DMS 273 treated with DMSO at 0.1 percent for 48 hours (cell line): Measurements from ENCODE around the gene CANT1.

Experiments used
- DNase-seq: peaks from one replicate; lab custom pipeline; 2025; lab: John Stamatoyannopoulos, UW

CANT1 gene

DNA sequence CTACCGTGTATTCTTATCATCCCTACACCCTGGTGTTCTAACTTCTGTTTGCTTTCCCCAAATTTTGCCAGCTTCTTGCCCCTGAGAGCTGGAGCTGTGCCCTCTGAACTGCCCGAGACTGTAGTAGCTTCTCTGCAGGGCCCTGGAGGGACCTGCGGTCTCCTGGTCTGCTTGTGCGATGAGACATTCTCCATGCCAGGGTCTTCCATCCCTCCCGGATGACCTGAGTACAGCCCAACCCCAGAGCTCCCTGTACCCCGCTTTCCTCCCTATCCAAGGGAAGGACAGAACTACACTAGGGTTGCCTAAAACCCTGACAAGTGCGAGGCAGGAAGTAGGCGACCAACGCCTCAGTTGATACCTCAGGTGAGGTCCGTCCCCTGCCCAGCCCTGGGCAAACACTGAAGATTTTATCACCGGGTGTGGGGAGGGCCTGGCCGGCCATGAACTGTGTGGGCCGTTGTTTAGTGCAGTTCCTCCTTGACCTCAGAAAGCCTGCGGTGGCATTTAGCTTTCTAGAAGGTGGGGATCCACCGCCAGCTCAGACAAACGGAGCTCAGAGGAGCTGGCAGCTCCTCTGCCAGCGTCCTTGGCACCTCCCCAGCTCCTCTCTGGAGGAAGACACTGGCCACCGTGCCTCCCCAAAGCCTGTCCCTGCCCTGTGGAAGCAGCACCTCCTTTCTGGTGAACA, 13.7 kb downstream of the CANT1 start:
- DNase-seq: no peak

- DNase-seq: no peak
These were observed 14.4 kb downstream of the CANT1 start for GRCh38 chr17:78995022-78995760.

DNA sequence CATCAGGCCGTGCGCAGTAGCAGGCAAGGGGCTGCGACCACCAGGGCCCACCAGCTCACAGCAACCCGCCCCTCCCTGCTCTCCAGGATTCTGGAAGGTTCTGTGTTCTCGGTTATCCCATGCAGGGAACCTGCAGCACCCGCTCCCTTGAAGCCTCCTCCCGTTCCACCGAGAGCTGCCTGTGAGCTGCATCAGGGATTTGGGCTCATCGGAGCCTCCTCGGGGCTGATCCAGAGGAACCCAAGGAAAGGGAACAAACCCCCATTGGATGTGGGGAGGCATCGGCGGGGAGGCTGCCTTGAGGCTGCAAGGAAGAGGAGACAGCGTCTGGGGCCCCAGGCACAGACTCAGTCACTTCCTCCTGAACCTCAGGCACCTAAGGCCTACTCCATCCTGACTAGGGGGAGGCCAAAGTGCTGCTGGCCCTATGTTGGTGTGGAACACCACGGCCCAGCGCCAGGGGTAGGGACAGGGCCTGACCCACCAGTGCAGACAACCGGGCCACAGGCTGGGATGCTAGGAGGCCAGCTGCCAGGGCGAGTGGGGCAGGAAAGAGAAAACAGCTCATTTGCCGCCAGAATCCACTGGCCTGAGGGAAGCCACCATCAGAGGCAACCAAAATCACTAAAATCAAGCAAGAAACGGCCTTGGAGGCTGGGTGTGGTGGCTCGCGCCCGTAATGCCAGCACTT, 15.4 kb downstream of the CANT1 start:
- no peak for DNase-seq

DNA sequence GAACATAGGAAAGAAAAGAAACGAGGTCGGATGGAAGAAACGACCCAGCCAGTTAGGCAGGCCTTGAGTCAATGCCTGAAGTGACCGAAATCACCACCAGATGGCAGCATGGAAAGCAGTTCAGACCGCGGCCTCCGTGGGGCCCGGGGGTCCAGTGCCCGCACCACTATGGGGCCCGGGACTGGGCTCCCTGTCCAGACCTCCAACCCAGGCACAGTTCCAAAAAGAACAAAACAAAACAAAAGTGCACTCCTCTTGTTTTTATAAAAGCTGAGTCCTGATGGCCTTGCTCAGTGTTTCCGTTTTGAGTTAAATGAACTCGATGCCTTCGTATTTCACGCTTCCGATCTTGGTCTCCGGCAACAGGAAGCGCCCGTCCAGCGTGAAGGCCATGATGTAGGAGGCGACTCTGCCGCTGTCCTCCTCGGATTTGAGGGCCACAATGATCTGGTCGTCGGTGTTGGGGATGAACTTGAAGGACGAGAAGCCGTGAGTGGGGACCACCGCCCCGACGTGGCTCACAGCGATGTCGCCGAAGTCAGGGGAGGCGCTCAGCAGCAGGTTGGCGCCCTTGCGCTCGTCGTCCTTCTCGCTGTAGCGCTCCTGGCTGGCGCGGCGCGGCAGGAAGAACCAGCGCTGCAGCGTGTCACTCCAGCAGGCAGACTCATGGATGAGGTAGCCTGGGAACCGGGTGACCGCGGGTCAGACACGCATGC, 16.2 kb downstream of the CANT1 start:
- DNase-seq: no peak

- DNase-seq: no peak
These were observed 16.9 kb downstream of the CANT1 start for GRCh38 chr17:78992542-78993212.

DNA sequence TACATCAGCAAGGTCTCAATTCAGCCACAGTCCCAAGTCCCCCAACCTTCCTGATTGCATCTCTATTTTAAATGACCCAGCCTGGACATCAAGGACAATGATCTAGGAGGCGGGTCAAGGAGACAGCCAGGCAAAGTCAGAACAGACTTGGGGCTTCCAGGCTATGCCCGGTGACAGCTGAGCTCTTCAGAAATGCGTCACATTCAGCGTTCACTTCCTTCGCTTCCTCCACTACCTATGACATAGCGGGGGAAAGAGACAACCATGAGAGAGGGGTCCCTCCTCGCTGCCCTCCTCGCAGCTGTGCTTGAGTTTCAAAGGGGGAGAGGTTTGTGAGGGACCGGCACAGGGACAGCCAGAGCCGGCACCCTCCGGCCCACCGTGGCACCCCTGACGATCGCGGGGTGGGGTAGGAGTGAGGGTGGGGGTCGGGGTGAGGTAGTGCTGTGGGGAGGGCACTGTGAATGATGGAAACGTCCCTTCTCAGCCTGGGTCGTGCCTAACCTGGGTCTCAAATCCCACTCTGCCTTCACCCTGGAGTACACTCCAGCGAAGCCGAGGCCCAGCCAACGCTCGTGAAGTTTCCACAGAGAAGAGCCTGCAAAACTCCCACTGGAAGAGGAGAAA, 17.5 kb downstream of the CANT1 start:
- no peak for DNase-seq

GRCh38 chr17:78991017-78991738, 18.4 kb downstream of the CANT1 start:
- DNase-seq: no peak

- DNase-seq: no peak
These were observed 19.1 kb downstream of the CANT1 start for GRCh38 chr17:78990349-78991016.

GRCh38 chr17:78988152-78988551, 21.4 kb downstream of the CANT1 start:
- no peak for DNase-seq

GRCh38 chr17:78986649-78987328, 22.8 kb downstream of the CANT1 start:
- no peak for DNase-seq

DNA sequence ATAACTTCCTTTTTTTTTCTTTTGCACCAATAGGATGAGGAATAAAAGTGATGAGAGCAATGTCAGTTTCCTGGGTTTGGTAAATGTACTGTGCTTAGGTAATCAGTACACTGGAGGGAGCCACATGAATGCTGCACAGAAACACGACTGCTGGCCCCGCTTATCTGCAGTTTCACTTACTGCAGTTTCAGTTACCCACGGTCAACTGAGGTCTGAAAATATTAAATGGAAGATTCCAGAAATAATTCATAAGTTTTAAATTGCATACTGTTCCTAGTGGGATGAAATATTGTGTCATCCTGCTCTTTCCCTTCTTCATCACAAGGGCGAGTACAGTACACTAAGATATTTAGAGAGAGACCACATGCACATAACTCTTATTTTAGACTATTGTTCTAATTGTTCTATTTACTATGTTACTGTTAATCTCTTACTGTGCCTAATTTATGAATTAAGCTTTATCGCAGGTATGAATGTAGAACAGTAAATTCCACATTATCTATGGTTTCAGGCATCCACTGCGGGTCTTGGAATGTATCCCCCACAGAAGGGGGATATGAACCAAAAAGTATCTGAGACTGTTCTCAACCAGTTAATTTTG, 23.4 kb downstream of the CANT1 start:
- no peak for DNase-seq

DNA sequence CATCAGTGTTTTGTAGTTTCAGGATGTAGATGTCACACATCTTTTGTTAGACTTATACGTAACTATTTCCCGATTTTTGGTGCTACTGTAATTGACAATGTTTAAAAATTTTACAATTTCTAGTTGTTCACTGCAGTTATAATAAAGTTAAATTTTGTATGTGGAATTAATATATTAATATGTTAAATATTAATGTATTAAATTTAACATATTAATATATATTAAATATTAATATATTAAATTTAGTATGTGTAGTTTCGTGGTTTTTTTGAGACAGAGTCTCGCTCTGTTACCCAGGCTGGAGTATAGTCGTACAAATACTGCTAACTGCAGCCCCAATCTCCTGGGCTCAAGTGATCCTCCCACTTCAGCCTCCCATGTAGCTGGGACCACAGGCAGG, 24.2 kb downstream of the CANT1 start:
- DNase-seq: no peak

GRCh38 chr17:78981010-78981888, 28.3 kb downstream of the CANT1 start:
- DNase-seq: no peak

GRCh38 chr17:78980624-78980972, 29.0 kb downstream of the CANT1 start:
- no peak for DNase-seq

- DNase-seq: peak; percentile 87
These were observed 29.6 kb downstream of the CANT1 start, which contains the start of gene LGALS3BP for GRCh38 chr17:78979780-78980623. Gene LGALS3BP, minus strand, starts transcription at chr17:78979923. Its CDS starts 2,732 bp downstream, at chr17:78977191.

GRCh38 chr17:78977997-78978973, 31.3 kb downstream of the CANT1 start:
- DNase-seq: no peak
